K562 (cell line): ENCODE measurements around the gene ANKRD11. TPM values are rescaled to one million over a fixed set of nuclear protein-coding genes. Genes with fewer than 3 reads are reported as not detected.

ENCODE experiments used
- ATAC-seq: fragments of 200-7000 bp; cut with Tn5 transposase; 3 replicates; pipeline ENCODE4 v1.9.1; 2020; ENCODE audit warnings: moderate library complexity
- BruUV-seq: library from RNA; stranded (reverse); fragments of 400-500 nt; replicated peaks from 2 replicates; lab custom pipeline; 2021; lab: Mats Ljungman, UMichigan
- CTCF ChIA-PET: fragments of 300-600 bp; formaldehyde crosslinking; extraction: SDS; loops from one replicate; lab custom pipeline; 2021; ENCODE audit warnings: low intra/inter-chr PET ratio; lab: Yijun Ruan, JAX
- POLR2A ChIA-PET: fragments of 300-600, 350-650 bp; sonication (Branson Sonifier 250); formaldehyde crosslinking; extraction: SDS; loops from one replicate; lab custom pipeline; 2021; ENCODE audit warnings: antibody characterized with exemption, inconsistent platforms; lab: Yijun Ruan, JAX
- DNase-seq, 4 experiments: peaks; one replicate each; pipeline versions ENCODE4 v3.0.0 to v3.0.0-alpha.2; 2011 to 2018; ENCODE audit warnings: low spot score in 3 of 4, mixed read lengths in 3 of 4; ENCODE audit errors: extremely low read depth in 1 of 4
- FAIRE-seq: peaks from 2 replicates; lab custom pipeline; 2011; peaks lifted over from hg19 to GRCh38; lab: Jason Lieb, UNC
- H2AFZ ChIP-seq: 2 replicates; pipeline ENCODE4 v1.6.0; 2011; ENCODE audit warnings: low read depth, low read length, control low read depth, inconsistent platforms
- H3K27ac ChIP-seq: fragments of 200-600 bp; 3 replicates; pipeline ENCODE4 v1.8.0; 2011; ENCODE audit warnings: low read depth, mild to moderate bottlenecking, control low read depth, inconsistent platforms, low read length, moderate library complexity, mixed read lengths; ENCODE audit errors: extremely low read depth
- H3K27me3 ChIP-seq, 2 experiments: fragments of 300-600 bp in 1 of 2; 2 replicates in 1 of 2; 3 replicates in 1 of 2; pipeline versions ENCODE4 v1.6.0 to v1.8.0; 2011; ENCODE audit warnings: inconsistent platforms in 2 of 2, low read length in 2 of 2, mild to moderate bottlenecking in 1 of 2, mixed read lengths in 1 of 2, moderate library complexity in 1 of 2; ENCODE audit not compliant: control insufficient read depth in 2 of 2, insufficient read depth in 2 of 2
- H3K36me3 ChIP-seq: fragments of 300-600 bp; 3 replicates; pipeline ENCODE4 v1.8.0; 2011; ENCODE audit warnings: mild to moderate bottlenecking, low read length, inconsistent platforms; ENCODE audit not compliant: control insufficient read depth, insufficient read depth
- H3K4me1 ChIP-seq, 2 experiments: fragments of 200-600 bp in 1 of 2; replicated peaks in 1 of 2; 2 replicates in 1 of 2; 3 replicates in 1 of 2; pipeline versions ENCODE4 v1.5.1 to v1.8.0; 2011; ENCODE audit warnings: inconsistent platforms in 2 of 2, low read length in 2 of 2, mild to moderate bottlenecking in 1 of 2, mixed read lengths in 1 of 2, moderate library complexity in 1 of 2; ENCODE audit not compliant: control insufficient read depth in 2 of 2, insufficient read depth in 2 of 2
- H3K4me2 ChIP-seq: 2 replicates; pipeline ENCODE4 v1.6.1; 2011; ENCODE audit warnings: low read length, control low read depth, inconsistent platforms, mixed read lengths; ENCODE audit not compliant: insufficient read depth
- H3K4me3 ChIP-seq: fragments of 200-600 bp; sonication (generic), shearing (Covaris generic); 2 replicates; pipeline ENCODE4 v1.5.1; 2016; ENCODE audit warnings: control low read depth, inconsistent platforms
- H3K79me2 ChIP-seq: fragments of 200-600 bp; 3 replicates; pipeline ENCODE4 v1.8.0; 2011; ENCODE audit warnings: low read length, inconsistent platforms; ENCODE audit not compliant: control insufficient read depth, insufficient read depth
- H3K9ac ChIP-seq, 2 experiments: 2 replicates each; pipeline versions ENCODE4 v1.6.0 to v1.6.1; 2011; ENCODE audit warnings: low read depth in 2 of 2, low read length in 2 of 2, control low read depth in 1 of 2, inconsistent platforms in 1 of 2, mild to moderate bottlenecking in 1 of 2, mixed read lengths in 1 of 2; ENCODE audit not compliant: insufficient read depth in 1 of 2
- H3K9me1 ChIP-seq: one replicate; pipeline ENCODE4 v1.6.0; 2011; ENCODE audit warnings: inconsistent platforms, mild to moderate bottlenecking, low read length, moderate library complexity; ENCODE audit not compliant: control insufficient read depth, insufficient read depth
- H3K9me3 ChIP-seq: replicated peaks from 2 replicates; pipeline ENCODE4 v1.5.1; 2011; ENCODE audit warnings: low read depth, low read length, inconsistent platforms; ENCODE audit not compliant: control insufficient read depth, insufficient read depth
- H4K20me1 ChIP-seq: replicated peaks from 2 replicates; pipeline ENCODE4 v1.6.1; 2011; ENCODE audit warnings: low read length, inconsistent platforms, mixed read lengths; ENCODE audit not compliant: control insufficient read depth, insufficient read depth
- CHD7 ChIP-seq: fragments of 200-600 bp; sonication (generic); IDR thresholded peaks from one replicate; pipeline ENCODE4 v1.6.1; 2012; ENCODE audit warnings: mild to moderate bottlenecking, low read depth, low read length, inconsistent platforms
- POLR2G ChIP-seq: fragments of 200-400 bp; formaldehyde crosslinking; IDR thresholded peaks from 2 replicates; pipeline ENCODE4 v1.6.1; 2017; ENCODE audit warnings: low read depth, mild to moderate bottlenecking, antibody characterized with exemption, low read length, moderate library complexity
- WGBS: fragments of 100-300 bp; shearing (Covaris generic); methylation state at CpG from one replicate; pipeline ENCODE4 v1.1.6; 2016; ENCODE audit warnings: low coverage, mixed read lengths; ENCODE audit not compliant: insufficient coverage; ENCODE audit errors: missing lambda C conversion rate; 5-methylcytosine and 5-hydroxymethylcytosine counted together
- in situ Hi-C: fragments of 300-500 bp; cut with MboI; formaldehyde crosslinking; loops from 4 replicates; pipeline ENCODE4 v1.15.0; 2018; ENCODE audit warnings: inconsistent platforms, mixed read lengths
- intact Hi-C: fragments of 100-400 bp; cut with micrococcal nuclease; formaldehyde crosslinking; loops from 2 replicates; pipeline ENCODE4 v1.14.2; 2022
- polyA plus RNA-seq, 8 experiments: library from polyadenylated mRNA; depleted of rRNA in 4 of 8; stranded (reverse) in 5 of 8; unstranded in 3 of 8; fragments of >200 nt; fragmentation: Nextera tagmentation in 2 of 8; fragmentation: Illumina TruSeq in 1 of 8; extraction: Ambion mirVana in 2 of 8; extraction: Trizol in 1 of 8; gene quantifications; 2 replicates each; pipeline versions ENCODE4 v1.2.1 to v1.2.3, GENCODE V29; 2011 to 2014; ENCODE audit warnings: inconsistent platforms in 1 of 8, missing spikeins in 1 of 8
- total RNA-seq, 7 experiments: library from RNA; depleted of rRNA in 6 of 7; stranded (reverse); fragments of >200 nt in 6 of 7; fragmentation: Illumina TruSeq in 2 of 7; extraction: Trizol in 2 of 7; gene quantifications; 2 replicates each; pipeline versions ENCODE4 v1.2.1 to v1.2.3, GENCODE V29; 2011 to 2021; ENCODE audit warnings: low replicate concordance in 1 of 7

ANKRD11 gene
- total and polyA plus RNA-seq, 9 of the 15 experiments (the other 6 are each of a cell fraction or from before 2014, with no cell fraction given), result 4.7 to 126 (median 31.7) TPM

GRCh38 chr16:89530401-89531381, 40.3 kb upstream of the ANKRD11 start:
- Histone ChIP-seq H2AFZ (no peak overlapping the region), H3K36me3 (peaks cover 94% of the 10 kb centered on the region), H3K27me3 (no peaks in the 10 kb centered on the region), H3K27ac (no peak overlapping the region), H3K9ac (no peak overlapping the region), H3K4me3 (no peak overlapping the region), H3K9me3 (no peaks in the 10 kb centered on the region), H3K79me2 (no peaks in the 10 kb centered on the region), H4K20me1 (no peaks in the 10 kb centered on the region), H3K4me2 (no peak overlapping the region), H3K9me1 (no peaks in the 10 kb centered on the region), H3K4me1 (no peaks in the 10 kb centered on the region)
- intact Hi-C loops (no loop called here), in situ Hi-C loops (no loop called here)
- ChIA-PET POLR2A (no interaction called here), CTCF (no interaction called here)
- no peak for DNase-seq
- 95% methylated on average over 32 of the region's 37 CpGs for WGBS
- ATAC-seq, result no peak
- BruUV-seq, result no TSS peak
- TF ChIP-seq CHD7 (no peak), POLR2G (peak; percentile 30; the same call in 1 of the 2 replicates)
- no peak for FAIRE-seq
